ENCODE measurements around the gene KRT84.
"Not testable (repeated sequence)": the region's sequence is repeated elsewhere in the genome, so short reads cannot be mapped to it uniquely, and the experiment has no call there.

Gene KRT84

GRCh38 chr12:52411815-52412214, 26.4 kb upstream of the KRT84 start:
- no peak overlapping the region for H3K27ac ChIP-seq (ENCODE audit: low read depth, low read length)
- H3K27me3 ChIP-seq (ENCODE audit: control insufficient read depth, insufficient read depth, low read length), result no peaks in the 10 kb centered on the region
- H3K36me3 ChIP-seq (ENCODE audit: control insufficient read depth, insufficient read depth, low read length), result no peaks in the 10 kb centered on the region
- no peak overlapping the region for H3K9ac ChIP-seq (ENCODE audit: low read length)
- no peaks in the 10 kb centered on the region for H3K9me3 ChIP-seq (ENCODE audit: control insufficient read depth, insufficient read depth, low read depth, low read length)
- no peak overlapping the region for H3K4me3 ChIP-seq (ENCODE audit: low read depth, low read length)
- no peaks in the 10 kb centered on the region for H3K4me1 ChIP-seq (ENCODE audit: control insufficient read depth, insufficient read depth, low read length)

- not testable (repeated sequence) for H3K4me3 ChIP-seq (ENCODE audit: low read depth, low read length); H3K9me3 ChIP-seq (ENCODE audit: control insufficient read depth, insufficient read depth, low read depth, low read length); H3K27ac ChIP-seq (ENCODE audit: low read depth, low read length); H3K36me3 ChIP-seq (ENCODE audit: control insufficient read depth, insufficient read depth, low read length); H3K9ac ChIP-seq (ENCODE audit: low read length); H3K4me1 ChIP-seq (ENCODE audit: control insufficient read depth, insufficient read depth, low read length); H3K27me3 ChIP-seq (ENCODE audit: control insufficient read depth, insufficient read depth, low read length)
Observed at GRCh38 chr12:52410589-52411248, 25.3 kb upstream of the KRT84 start.

GRCh38 chr12:52407918-52408317, 22.5 kb upstream of the KRT84 start:
- Histone ChIP-seq H3K9ac (ENCODE audit: low read length) (no peak overlapping the region), H3K4me1 (ENCODE audit: control insufficient read depth, insufficient read depth, low read length) (peaks cover 3% of the 10 kb centered on the region; the same call in 1 of the 2 replicates), H3K9me3 (ENCODE audit: control insufficient read depth, insufficient read depth, low read depth, low read length) (no peaks in the 10 kb centered on the region), H3K27me3 (ENCODE audit: control insufficient read depth, insufficient read depth, low read length) (no peaks in the 10 kb centered on the region), H3K36me3 (ENCODE audit: control insufficient read depth, insufficient read depth, low read length) (no peaks in the 10 kb centered on the region), H3K4me3 (ENCODE audit: low read depth, low read length) (no peak overlapping the region), H3K27ac (ENCODE audit: low read depth, low read length) (no peak overlapping the region)

- Histone ChIP-seq H3K27me3 (ENCODE audit: control insufficient read depth, insufficient read depth, low read length) (no peaks in the 10 kb centered on the region), H3K4me3 (ENCODE audit: low read depth, low read length) (no peak within 1 kb of the TSS), H3K9me3 (ENCODE audit: control insufficient read depth, insufficient read depth, low read depth, low read length) (no peaks in the 10 kb centered on the region), H3K36me3 (ENCODE audit: control insufficient read depth, insufficient read depth, low read length) (no peaks in the 10 kb centered on the region), H3K27ac (ENCODE audit: low read depth, low read length) (no peak within 1 kb of the TSS), H3K4me1 (ENCODE audit: control insufficient read depth, insufficient read depth, low read length) (peaks cover 7% of the 10 kb centered on the region; the same call in 1 of the 2 replicates), H3K9ac (ENCODE audit: low read length) (no peak within 1 kb of the TSS)
Observed at GRCh38 chr12:52405922-52406385, 20.5 kb upstream of the KRT84 start, which contains the start of gene KRT82. KRT82 (minus strand) TSS chr12:52406335; CDS start chr12:52406277, 58 bp downstream.

- no peaks in the 10 kb centered on the region for H3K36me3 ChIP-seq (ENCODE audit: control insufficient read depth, insufficient read depth, low read length)
- peaks cover 7% of the 10 kb centered on the region; the same call in 1 of the 2 replicates for H3K4me1 ChIP-seq (ENCODE audit: control insufficient read depth, insufficient read depth, low read length)
- no peak overlapping the region for H3K4me3 ChIP-seq (ENCODE audit: low read depth, low read length)
- H3K9me3 ChIP-seq (ENCODE audit: control insufficient read depth, insufficient read depth, low read depth, low read length), result no peaks in the 10 kb centered on the region
- H3K27me3 ChIP-seq (ENCODE audit: control insufficient read depth, insufficient read depth, low read length), result no peaks in the 10 kb centered on the region
- H3K9ac ChIP-seq (ENCODE audit: low read length), result no peak overlapping the region
- H3K27ac ChIP-seq (ENCODE audit: low read depth, low read length), result no peak overlapping the region
Observed at GRCh38 chr12:52404951-52405350, 19.5 kb upstream of the KRT84 start.

- H3K36me3 ChIP-seq (ENCODE audit: control insufficient read depth, insufficient read depth, low read length), result no peaks in the 10 kb centered on the region
- no peaks in the 10 kb centered on the region for H3K27me3 ChIP-seq (ENCODE audit: control insufficient read depth, insufficient read depth, low read length)
- H3K4me3 ChIP-seq (ENCODE audit: low read depth, low read length), result no peak overlapping the region
- peaks cover 7% of the 10 kb centered on the region; the same call in 1 of the 2 replicates for H3K4me1 ChIP-seq (ENCODE audit: control insufficient read depth, insufficient read depth, low read length)
- no peak overlapping the region for H3K27ac ChIP-seq (ENCODE audit: low read depth, low read length)
- no peak overlapping the region for H3K9ac ChIP-seq (ENCODE audit: low read length)
- H3K9me3 ChIP-seq (ENCODE audit: control insufficient read depth, insufficient read depth, low read depth, low read length), result no peaks in the 10 kb centered on the region
Observed at GRCh38 chr12:52403561-52403960, 18.1 kb upstream of the KRT84 start.

- H3K9me3 ChIP-seq (ENCODE audit: control insufficient read depth, insufficient read depth, low read depth, low read length), result no peaks in the 10 kb centered on the region
- no peaks in the 10 kb centered on the region for H3K36me3 ChIP-seq (ENCODE audit: control insufficient read depth, insufficient read depth, low read length)
- no peak overlapping the region for H3K9ac ChIP-seq (ENCODE audit: low read length)
- no peak overlapping the region for H3K27ac ChIP-seq (ENCODE audit: low read depth, low read length)
- H3K4me3 ChIP-seq (ENCODE audit: low read depth, low read length), result no peak overlapping the region
- H3K4me1 ChIP-seq (ENCODE audit: control insufficient read depth, insufficient read depth, low read length), result peaks cover 7% of the 10 kb centered on the region; the same call in 1 of the 2 replicates
- H3K27me3 ChIP-seq (ENCODE audit: control insufficient read depth, insufficient read depth, low read length), result no peaks in the 10 kb centered on the region
Observed at GRCh38 chr12:52402873-52403540, 17.6 kb upstream of the KRT84 start.

- H3K36me3 ChIP-seq (ENCODE audit: control insufficient read depth, insufficient read depth, low read length), result no peaks in the 10 kb centered on the region
- H3K4me1 ChIP-seq (ENCODE audit: control insufficient read depth, insufficient read depth, low read length), result peaks cover 7% of the 10 kb centered on the region; the same call in 1 of the 2 replicates
- no peak overlapping the region for H3K4me3 ChIP-seq (ENCODE audit: low read depth, low read length)
- H3K9ac ChIP-seq (ENCODE audit: low read length), result no peak overlapping the region
- H3K27me3 ChIP-seq (ENCODE audit: control insufficient read depth, insufficient read depth, low read length), result no peaks in the 10 kb centered on the region
- H3K27ac ChIP-seq (ENCODE audit: low read depth, low read length), result no peak overlapping the region
- H3K9me3 ChIP-seq (ENCODE audit: control insufficient read depth, insufficient read depth, low read depth, low read length), result no peaks in the 10 kb centered on the region
Observed at GRCh38 chr12:52402377-52402776, 16.9 kb upstream of the KRT84 start.

- Histone ChIP-seq H3K27ac (ENCODE audit: low read depth, low read length) (no peak overlapping the region), H3K27me3 (ENCODE audit: control insufficient read depth, insufficient read depth, low read length) (no peaks in the 10 kb centered on the region)
Observed at GRCh38 chr12:52401926-52402325, 16.5 kb upstream of the KRT84 start.

GRCh38 chr12:52401526-52401925, 16.1 kb upstream of the KRT84 start:
- Histone ChIP-seq H3K27ac (ENCODE audit: low read depth, low read length) (no peak overlapping the region), H3K4me1 (ENCODE audit: control insufficient read depth, insufficient read depth, low read length) (peaks cover 7% of the 10 kb centered on the region; the same call in 1 of the 2 replicates), H3K4me3 (ENCODE audit: low read depth, low read length) (no peak overlapping the region), H3K9me3 (ENCODE audit: control insufficient read depth, insufficient read depth, low read depth, low read length) (no peaks in the 10 kb centered on the region), H3K36me3 (ENCODE audit: control insufficient read depth, insufficient read depth, low read length) (no peaks in the 10 kb centered on the region), H3K9ac (ENCODE audit: low read length) (no peak overlapping the region), H3K27me3 (ENCODE audit: control insufficient read depth, insufficient read depth, low read length) (no peaks in the 10 kb centered on the region)

More at GRCh38 chr12:52401926-52402325, 16.5 kb upstream of the KRT84 start:
- Histone ChIP-seq H3K36me3 (ENCODE audit: control insufficient read depth, insufficient read depth, low read length) (no peaks in the 10 kb centered on the region), H3K9me3 (ENCODE audit: control insufficient read depth, insufficient read depth, low read depth, low read length) (no peaks in the 10 kb centered on the region), H3K4me1 (ENCODE audit: control insufficient read depth, insufficient read depth, low read length) (peaks cover 7% of the 10 kb centered on the region; the same call in 1 of the 2 replicates), H3K9ac (ENCODE audit: low read length) (no peak overlapping the region), H3K4me3 (ENCODE audit: low read depth, low read length) (no peak overlapping the region)

- no peak overlapping the region for H3K27ac ChIP-seq (ENCODE audit: low read depth, low read length)
- H3K4me3 ChIP-seq (ENCODE audit: low read depth, low read length), result no peak overlapping the region
- H3K27me3 ChIP-seq (ENCODE audit: control insufficient read depth, insufficient read depth, low read length), result no peaks in the 10 kb centered on the region
- no peaks in the 10 kb centered on the region for H3K9me3 ChIP-seq (ENCODE audit: control insufficient read depth, insufficient read depth, low read depth, low read length)
- H3K4me1 ChIP-seq (ENCODE audit: control insufficient read depth, insufficient read depth, low read length), result peaks cover 7% of the 10 kb centered on the region; the same call in 1 of the 2 replicates
- no peaks in the 10 kb centered on the region for H3K36me3 ChIP-seq (ENCODE audit: control insufficient read depth, insufficient read depth, low read length)
- no peak overlapping the region for H3K9ac ChIP-seq (ENCODE audit: low read length)
Observed at GRCh38 chr12:52400906-52401305, 15.5 kb upstream of the KRT84 start.
